IPS-20b (cell line): ENCODE data around the gene UGT1A1.

Source experiments
- H3K27ac ChIP-seq: one replicate; pipeline ENCODE4 v1.5.1; 2013; ENCODE audit warnings: low read length
- H3K27me3 ChIP-seq: 2 replicates; pipeline ENCODE4 v1.6.1; 2013; ENCODE audit warnings: mild to moderate bottlenecking, low read length, inconsistent platforms; ENCODE audit not compliant: insufficient read depth
- H3K36me3 ChIP-seq: 2 replicates; pipeline ENCODE4 v1.6.1; 2013; ENCODE audit warnings: low read depth, mild to moderate bottlenecking, inconsistent platforms, low read length, moderate library complexity; ENCODE audit not compliant: insufficient read depth
- H3K4me1 ChIP-seq: 2 replicates; pipeline ENCODE4 v1.6.1; 2013; ENCODE audit warnings: mild to moderate bottlenecking, control low read depth, inconsistent platforms, low read length, moderate library complexity; ENCODE audit not compliant: insufficient read depth
- H3K4me3 ChIP-seq: 2 replicates; pipeline ENCODE4 v1.5.1; 2013; ENCODE audit warnings: mild to moderate bottlenecking, low read length, inconsistent platforms
- H3K9ac ChIP-seq: 2 replicates; pipeline ENCODE4 v1.6.1; 2013; ENCODE audit warnings: low read depth, mild to moderate bottlenecking, inconsistent platforms, low read length, moderate library complexity
- H3K9me3 ChIP-seq: 2 replicates; pipeline ENCODE4 v1.6.1; 2013; ENCODE audit warnings: mild to moderate bottlenecking, low read depth, low read length, inconsistent platforms; ENCODE audit not compliant: insufficient read depth

The UGT1A1 gene

DNA sequence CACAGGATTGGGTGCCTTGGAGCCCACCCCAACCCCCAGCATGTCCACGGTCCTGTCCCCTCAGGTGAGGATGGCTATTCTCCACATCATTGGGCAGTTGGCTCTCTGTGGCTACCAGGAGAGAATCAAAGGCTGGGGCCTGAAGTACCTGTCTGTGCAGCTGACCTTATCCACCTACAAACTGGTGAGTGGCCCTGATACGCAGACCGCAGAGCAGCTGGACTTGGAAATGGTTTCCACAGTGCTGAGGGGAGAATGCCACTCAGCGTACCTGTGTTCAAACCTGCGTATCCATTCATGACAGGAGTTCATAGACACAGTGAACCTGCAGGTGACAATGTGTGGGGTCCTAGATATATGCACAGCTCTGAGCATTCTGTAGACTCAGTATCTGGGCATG is 39.6 kb downstream of the UGT1A1 start:
- no peaks in the 10 kb centered on the region for H3K27me3 ChIP-seq
- no peak overlapping the region for H3K27ac ChIP-seq
- no peaks in the 10 kb centered on the region for H3K36me3 ChIP-seq
- H3K9ac ChIP-seq = no peak overlapping the region
- H3K9me3 ChIP-seq = no peaks in the 10 kb centered on the region
- H3K4me1 ChIP-seq = no peaks in the 10 kb centered on the region
- no peak overlapping the region for H3K4me3 ChIP-seq

DNA sequence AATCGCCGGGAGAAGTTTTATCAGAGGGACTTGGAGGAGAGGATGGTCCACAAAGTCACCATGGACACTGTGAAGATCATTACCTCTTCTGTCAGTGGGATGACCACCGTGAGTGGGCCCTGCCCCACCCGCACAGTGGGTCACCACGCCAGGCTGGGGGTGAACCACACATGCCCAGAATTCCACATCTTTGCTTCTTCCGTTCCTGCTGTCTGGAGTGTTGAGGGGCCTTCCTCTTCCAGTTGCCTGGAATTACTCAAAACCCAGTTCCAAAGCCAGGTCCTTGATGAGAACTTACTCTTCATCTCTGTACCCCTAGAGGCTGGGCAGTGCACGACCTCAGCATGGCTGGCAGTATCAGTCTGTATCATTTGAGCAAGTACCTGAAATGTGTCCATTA is 40.1 kb downstream of the UGT1A1 start:
- Histone ChIP-seq H3K9me3 (no peaks in the 10 kb centered on the region), H3K27ac (no peak overlapping the region), H3K4me3 (no peak overlapping the region), H3K36me3 (no peaks in the 10 kb centered on the region), H3K27me3 (no peaks in the 10 kb centered on the region), H3K9ac (no peak overlapping the region), H3K4me1 (no peaks in the 10 kb centered on the region)

DNA sequence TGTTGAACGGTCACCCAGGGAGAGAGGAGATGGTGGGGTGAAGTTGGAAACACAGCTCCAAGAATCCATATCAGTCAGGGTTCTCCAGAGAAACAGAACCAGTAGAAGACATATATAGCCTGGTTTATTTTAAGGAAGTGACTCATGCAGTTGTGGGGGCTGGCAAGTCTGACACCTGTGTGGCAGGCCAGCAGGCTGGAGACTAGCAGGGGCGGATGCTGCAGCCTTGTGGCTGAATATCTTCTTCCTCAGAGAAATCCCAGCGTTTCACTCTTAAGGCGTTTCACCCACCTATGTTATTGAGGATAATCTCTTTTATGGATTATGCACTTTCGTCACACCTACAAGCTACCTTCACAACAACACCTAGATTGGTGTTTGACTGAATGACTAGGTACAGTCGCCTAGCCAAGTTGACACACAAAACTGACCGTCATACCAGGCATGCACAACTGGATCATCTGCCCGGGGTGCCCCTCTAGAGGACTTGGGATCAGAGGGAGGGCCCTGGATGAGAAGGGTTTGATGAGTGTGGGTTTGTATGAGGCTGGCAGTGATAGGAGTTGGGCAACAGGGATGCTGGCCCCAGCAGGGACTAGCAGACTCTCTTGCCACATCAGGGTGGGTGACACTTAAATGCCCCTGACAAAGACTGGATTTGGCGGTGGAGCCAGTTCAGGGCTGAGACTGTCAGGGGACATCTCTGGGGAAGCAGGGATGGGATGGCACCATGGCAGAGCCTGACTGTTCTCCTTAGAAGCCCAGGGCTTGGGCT is 41.5 kb downstream of the UGT1A1 start:
- no peaks in the 10 kb centered on the region for H3K36me3 ChIP-seq
- H3K4me3 ChIP-seq = no peak overlapping the region
- H3K9me3 ChIP-seq = no peaks in the 10 kb centered on the region
- no peak overlapping the region for H3K9ac ChIP-seq
- no peaks in the 10 kb centered on the region for H3K4me1 ChIP-seq
- no peak overlapping the region for H3K27ac ChIP-seq
- no peaks in the 10 kb centered on the region for H3K27me3 ChIP-seq

DNA sequence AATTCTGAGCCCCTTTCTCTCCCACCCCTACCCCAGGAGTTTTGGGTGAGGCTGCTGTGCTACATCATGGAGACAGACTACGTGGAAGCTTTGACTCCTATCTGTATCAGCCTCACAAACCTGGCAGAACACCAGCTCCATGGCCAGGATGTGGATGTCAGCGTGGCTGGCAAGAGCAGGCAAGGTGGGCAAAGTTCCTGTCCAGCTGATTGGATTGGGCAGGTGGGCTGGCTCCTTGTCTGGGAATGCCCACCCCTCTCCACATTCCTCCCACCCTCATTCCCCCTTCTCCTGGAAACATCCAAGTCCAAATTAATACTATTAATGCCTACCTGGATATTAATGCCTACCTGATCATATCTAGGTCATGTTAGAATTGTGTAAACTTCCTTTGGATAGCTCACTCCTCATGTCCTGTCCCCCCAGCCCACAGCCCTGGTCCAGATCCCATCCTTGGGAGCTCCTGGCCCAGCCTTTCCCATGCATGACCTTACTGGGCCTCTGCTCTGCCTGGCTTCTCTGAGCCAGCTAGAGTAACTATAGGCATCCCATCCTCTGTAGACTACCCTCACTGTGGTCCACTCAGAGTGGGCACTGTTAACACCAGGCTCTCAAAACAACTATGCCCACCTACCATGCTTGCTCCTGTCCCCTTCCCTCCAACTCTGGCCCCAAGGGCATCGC is 42.2 kb downstream of the UGT1A1 start:
- Histone ChIP-seq H3K9me3 (no peaks in the 10 kb centered on the region), H3K4me3 (no peak overlapping the region), H3K27ac (no peak overlapping the region), H3K36me3 (no peaks in the 10 kb centered on the region), H3K9ac (no peak overlapping the region), H3K27me3 (no peaks in the 10 kb centered on the region), H3K4me1 (no peaks in the 10 kb centered on the region)

DNA sequence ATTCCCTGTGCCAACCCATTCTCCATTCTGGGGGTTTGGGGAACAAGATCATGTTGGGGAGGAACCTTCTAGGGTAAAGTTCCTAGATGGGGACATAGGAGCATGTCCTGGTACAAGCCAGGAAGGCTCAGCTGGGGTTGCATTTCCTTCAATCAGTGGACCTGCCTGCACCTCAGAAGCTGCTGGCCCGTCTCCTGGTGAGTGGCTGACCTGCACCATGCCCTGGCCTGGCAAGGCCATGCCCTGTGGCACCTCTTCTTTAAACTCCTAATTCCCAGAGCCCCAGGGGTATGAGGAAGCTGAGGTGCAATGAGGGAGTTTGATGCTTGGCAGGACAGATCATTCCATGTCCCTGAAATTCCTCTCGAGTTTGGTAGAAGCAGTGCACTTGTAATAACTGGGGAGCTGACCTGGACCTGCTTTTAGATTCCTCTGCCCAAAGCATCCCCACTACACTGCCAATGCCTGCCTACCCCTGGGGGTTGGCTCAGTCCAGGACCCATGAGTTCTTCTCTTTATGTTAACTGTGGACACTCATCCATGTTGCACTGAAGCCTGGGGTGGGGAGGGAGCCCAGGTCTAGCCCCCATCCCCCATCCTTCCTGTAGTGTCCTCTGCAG is 43.3 kb downstream of the UGT1A1 start:
- Histone ChIP-seq H3K36me3 (no peaks in the 10 kb centered on the region), H3K9me3 (no peaks in the 10 kb centered on the region), H3K27ac (no peak overlapping the region), H3K4me1 (no peaks in the 10 kb centered on the region), H3K4me3 (no peak overlapping the region), H3K27me3 (no peaks in the 10 kb centered on the region), H3K9ac (no peak overlapping the region)

DNA sequence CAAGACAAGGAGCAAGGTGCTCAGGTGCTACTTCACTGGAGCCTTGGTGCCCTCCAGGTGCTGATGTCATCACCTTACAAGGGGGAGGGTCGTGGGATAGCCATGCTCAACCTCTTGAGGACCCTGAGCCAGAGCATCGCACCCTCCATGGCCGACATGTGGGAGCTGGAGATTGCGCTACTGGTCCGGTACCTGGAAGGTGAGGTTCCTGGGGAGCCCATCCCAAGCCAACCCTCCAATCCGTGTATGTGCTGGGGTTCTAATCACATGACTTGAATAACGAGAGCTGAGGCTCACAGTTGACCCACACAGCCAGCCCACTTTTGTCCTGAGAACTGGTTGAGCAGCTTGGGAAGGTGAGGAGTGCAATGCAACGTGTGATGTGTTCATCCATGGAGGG is 43.9 kb downstream of the UGT1A1 start:
- no peaks in the 10 kb centered on the region for H3K27me3 ChIP-seq
- no peak overlapping the region for H3K9ac ChIP-seq
- no peak overlapping the region for H3K4me3 ChIP-seq
- H3K27ac ChIP-seq = no peak overlapping the region
- H3K9me3 ChIP-seq = no peaks in the 10 kb centered on the region
- H3K4me1 ChIP-seq = no peaks in the 10 kb centered on the region
- H3K36me3 ChIP-seq = no peaks in the 10 kb centered on the region

DNA sequence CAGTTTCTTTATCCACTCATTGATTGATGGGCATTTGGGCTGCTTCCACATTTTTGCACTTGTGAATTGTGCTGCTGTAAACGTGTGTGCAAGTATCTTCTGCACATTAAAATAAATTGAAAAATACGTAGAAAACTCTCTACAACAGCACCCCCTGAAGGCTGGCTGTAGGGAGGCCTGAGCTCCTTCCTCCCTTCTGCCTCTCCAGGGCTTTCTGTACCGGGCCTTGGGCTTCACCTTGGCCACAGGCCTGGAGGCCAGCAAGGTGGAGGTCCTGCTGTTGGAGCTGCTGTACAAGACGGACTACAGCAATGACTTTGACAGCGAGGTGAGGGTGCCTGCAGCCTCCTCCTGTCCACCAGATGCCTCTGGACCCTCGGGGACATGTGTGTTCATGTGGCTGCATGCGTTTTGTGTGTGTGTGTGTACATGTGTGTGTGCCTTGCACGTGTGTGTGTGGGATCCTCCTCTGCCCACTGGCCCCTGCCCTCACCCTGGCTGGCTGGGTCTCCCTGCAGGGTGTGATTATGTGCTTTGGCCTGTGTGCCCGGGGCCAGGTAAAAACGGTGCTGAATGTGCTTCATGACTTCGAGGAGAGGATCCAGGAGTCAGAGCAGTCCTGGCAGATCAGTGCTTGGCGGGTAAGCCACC is 47.3 kb downstream of the UGT1A1 start:
- H3K9me3 ChIP-seq = no peaks in the 10 kb centered on the region
- no peaks in the 10 kb centered on the region for H3K36me3 ChIP-seq
- H3K4me1 ChIP-seq = no peaks in the 10 kb centered on the region
- H3K27me3 ChIP-seq = no peaks in the 10 kb centered on the region
- no peak overlapping the region for H3K4me3 ChIP-seq
- no peak overlapping the region for H3K9ac ChIP-seq
- no peak overlapping the region for H3K27ac ChIP-seq

DNA sequence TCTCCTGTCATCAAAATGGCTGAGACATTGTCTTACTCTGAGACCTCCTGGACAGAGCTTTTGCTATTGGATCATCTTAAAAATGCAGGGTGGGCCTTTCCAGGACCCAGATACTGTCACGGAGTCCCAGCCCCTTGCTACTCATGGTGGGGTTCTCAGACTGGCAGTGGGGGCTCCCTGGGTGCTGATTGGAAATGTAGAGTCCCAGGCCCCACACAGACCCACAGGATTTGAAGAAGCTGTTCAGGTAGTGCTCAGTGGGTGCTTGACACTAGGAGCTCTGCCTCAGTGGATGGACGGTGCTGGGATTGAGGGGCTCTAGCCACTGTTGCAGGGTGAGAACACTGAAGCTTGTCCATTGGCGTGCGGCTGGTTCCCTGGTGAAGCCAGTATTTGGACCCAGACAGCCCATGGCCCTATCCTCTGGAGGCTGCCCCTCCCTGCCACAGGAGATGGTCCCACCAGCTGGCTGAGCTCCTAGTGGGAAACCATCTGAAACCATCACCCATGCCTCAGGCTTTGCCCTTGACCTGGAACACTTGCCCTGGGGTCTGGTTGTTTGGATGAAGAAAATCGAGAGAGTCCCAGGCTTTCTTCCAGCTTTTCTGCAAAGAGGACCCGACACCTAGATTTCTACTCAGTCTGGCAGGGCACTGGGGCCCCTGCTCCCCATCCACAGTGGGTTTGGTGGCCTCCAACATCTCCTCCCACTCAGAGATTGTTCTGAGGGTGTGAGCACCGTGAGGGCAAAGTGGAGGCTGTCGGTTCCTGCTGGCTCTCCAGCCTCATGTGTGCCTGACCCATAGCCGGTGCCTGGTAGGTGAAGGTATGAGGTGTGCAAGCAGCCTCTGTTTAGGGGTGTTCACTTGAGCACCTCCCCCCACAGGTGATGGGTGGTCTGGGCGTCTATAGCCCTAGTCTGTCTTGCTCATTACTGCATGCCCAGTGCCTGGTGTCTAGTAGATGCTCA is 48.2 kb downstream of the UGT1A1 start:
- H3K27me3 ChIP-seq = no peaks in the 10 kb centered on the region
- H3K9me3 ChIP-seq = no peaks in the 10 kb centered on the region
- no peak overlapping the region for H3K27ac ChIP-seq
- no peaks in the 10 kb centered on the region for H3K4me1 ChIP-seq
- H3K9ac ChIP-seq = no peak overlapping the region
- H3K4me3 ChIP-seq = no peak overlapping the region
- no peaks in the 10 kb centered on the region for H3K36me3 ChIP-seq

DNA sequence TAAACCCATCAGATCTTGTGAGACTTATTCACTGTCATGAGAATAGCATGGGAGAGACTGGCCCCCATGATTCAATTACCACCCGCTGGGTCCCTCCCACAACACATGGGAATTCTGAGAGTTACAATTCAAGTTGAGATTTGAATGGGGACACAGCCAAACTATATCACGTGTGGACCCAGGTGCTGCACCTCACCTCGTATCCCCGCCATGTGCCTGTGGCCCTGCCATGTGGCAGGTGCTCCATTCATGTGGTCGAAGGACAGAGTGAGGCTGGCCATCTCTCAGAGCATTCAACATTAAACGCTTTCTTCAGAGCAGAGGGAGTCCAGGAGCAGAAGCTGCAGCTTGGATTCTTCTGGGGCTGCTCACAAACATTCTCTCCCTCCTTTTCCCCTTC is 50.3 kb downstream of the UGT1A1 start:
- H3K27ac ChIP-seq = no peak overlapping the region
- no peaks in the 10 kb centered on the region for H3K4me1 ChIP-seq
- no peaks in the 10 kb centered on the region for H3K36me3 ChIP-seq

DNA sequence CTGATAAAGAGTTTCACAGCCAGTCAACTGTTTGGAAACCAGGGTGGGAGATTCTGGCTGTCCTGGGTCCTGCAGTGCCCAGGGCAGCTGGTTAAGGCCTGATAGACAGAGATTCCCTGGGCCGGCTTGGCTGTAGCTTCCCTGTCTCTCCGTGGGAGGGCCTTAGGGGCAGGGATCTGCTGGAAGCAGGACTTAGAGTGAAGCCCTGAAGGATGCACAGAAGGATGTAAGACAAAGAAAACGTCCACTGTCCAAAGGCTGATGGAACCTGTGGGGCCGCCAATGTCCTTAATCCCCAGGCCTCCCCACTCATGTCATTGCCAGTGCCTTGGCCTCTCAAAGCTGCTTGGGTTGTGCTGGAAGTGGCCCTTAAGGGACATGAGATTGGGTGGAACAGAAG is 51.0 kb downstream of the UGT1A1 start:
- no peaks in the 10 kb centered on the region for H3K36me3 ChIP-seq
- H3K4me3 ChIP-seq = no peak overlapping the region
- H3K27ac ChIP-seq = no peak overlapping the region
- no peaks in the 10 kb centered on the region for H3K4me1 ChIP-seq
- H3K9me3 ChIP-seq = no peaks in the 10 kb centered on the region
- H3K27me3 ChIP-seq = no peaks in the 10 kb centered on the region
- H3K9ac ChIP-seq = no peak overlapping the region

More for the DNA sequence above, 50.3 kb downstream of the UGT1A1 start:
- Histone ChIP-seq H3K9ac (no peak overlapping the region), H3K27me3 (no peaks in the 10 kb centered on the region), H3K9me3 (no peaks in the 10 kb centered on the region), H3K4me3 (no peak overlapping the region)

DNA sequence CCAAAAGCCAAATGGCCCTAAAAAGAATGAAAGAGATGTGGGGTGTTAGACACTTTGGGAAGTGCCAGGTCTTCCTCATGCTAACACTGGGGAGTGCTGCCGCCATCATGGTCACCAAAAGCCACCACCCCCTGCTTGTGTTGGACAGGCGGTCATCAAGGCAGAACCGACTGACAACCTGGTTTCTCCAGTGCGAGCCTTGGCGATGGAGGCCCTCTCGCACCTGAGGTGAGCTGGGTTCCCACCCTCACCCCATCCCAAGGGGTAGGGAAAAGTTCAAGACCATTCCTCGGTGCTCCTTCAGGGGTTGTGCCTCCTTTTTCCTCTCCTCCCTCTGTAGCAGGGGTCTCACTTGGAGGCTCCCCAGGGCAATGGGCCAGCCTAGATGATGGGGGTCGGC is 51.7 kb downstream of the UGT1A1 start:
- no peak overlapping the region for H3K27ac ChIP-seq
- H3K9ac ChIP-seq = no peak overlapping the region
- no peaks in the 10 kb centered on the region for H3K9me3 ChIP-seq
- no peaks in the 10 kb centered on the region for H3K4me1 ChIP-seq
- no peak overlapping the region for H3K4me3 ChIP-seq
- no peaks in the 10 kb centered on the region for H3K36me3 ChIP-seq
- no peaks in the 10 kb centered on the region for H3K27me3 ChIP-seq
